Stimulated activated CD4-positive, alpha-beta T cell treated with anti-CD3 and anti-CD28 coated beads, Interleukin-4, amount 100 ng/mL, for 24 hours (primary cell): ENCODE data around the gene RALGAPA2.
A peak's percentile ranks its signal among the peaks of the same experiment; 100 is the strongest.

Experiments
- DNase-seq: peaks from one replicate; pipeline ENCODE4 v3.0.0-alpha.2; 2020

The RALGAPA2 gene

DNA sequence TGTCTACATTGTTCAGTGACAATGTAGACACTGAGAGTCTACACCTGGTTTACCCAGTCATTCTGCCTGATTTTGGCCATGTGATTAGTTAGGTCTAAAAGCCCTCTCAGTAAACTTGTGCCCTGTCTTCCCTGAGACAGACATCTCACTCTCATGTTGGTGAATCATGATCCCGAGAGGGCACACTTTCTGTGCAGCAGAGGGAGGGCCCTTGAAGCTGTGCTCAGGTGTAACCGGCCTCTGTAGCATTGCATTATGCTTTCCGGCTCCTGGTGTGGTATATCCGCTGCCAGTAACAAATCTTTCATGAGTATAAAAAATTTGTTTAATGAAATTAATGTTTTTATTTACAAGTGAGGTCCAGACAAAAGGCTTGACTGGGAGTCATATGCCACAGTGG, 85.0 kb downstream of the RALGAPA2 start:
- DNase-seq, result no peak

DNA sequence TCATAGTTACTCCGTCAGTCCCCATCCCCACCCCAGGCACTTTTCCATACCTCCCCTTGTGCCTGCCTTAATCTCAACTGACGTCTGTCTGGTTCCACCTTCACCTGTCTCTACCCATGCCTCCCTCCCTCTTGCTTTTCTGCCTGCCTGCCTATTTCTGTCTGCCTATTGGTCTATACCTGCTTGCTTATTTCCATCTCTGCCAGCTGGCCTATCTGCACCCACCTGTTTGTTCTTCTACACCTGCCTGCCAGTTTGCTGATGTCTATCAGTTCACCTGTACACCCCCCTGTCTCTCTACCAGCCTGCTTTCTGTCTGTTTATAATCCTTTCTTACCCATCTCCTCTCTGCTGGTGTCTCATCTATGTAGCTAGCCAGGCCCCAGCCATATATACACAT, 87.5 kb downstream of the RALGAPA2 start:
- DNase-seq, result no peak

DNA sequence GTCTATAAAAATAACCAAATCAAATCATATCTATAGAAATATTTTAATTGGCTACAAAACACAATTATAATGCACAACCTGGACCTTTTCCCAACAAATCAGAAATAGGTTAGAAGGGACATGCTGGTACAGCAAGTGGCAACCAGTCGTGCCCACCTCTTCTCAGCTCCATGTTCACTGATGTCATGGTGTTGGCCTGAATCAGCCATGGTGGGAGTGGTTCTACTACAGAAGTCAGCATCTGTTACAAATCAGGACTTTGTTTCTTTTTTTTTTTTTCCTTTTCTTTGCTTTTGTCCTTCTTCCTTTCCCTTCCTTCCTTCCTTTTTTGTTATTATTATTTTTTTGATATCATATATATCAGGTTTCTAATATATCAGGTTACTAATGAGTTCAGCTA, 91.2 kb downstream of the RALGAPA2 start:
- no peak for DNase-seq

DNA sequence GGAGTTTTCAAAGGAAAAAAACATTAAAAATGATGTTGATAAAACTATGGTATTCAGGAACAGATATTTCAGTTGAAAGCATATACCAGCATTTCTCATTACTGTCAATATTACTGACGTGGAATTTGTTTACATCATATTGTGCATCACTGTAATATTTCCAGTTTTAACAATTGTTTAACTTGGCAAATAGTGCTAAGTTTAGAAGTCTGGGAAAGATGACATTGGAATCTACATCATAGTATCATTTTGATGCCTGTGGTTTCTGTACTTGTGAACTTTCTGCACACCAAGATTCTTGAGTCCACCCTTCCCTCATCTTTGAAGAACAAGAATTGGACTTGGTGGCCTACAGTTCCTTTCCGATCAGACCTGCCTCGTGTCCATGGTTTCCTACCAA, 98.1 kb downstream of the RALGAPA2 start:
- no peak for DNase-seq

DNA sequence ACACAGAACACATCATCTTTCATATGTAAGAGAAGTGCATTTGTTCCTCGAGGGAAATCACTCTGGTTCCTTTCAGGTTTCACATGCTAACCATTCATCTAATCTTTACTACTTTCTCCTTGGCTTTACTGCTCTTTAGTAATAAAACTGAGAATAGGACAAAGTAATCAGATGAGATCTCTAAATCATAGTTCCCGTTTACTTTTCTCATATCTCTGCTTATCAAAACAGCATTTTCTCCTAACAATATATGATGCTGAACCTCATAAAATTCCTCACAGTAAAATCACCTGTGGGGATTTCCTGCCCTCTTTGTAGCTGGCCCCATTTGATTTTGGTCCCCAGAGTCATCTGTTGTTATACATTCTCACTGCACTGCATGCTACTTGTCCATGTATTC, 100.2 kb downstream of the RALGAPA2 start:
- no peak for DNase-seq

DNA sequence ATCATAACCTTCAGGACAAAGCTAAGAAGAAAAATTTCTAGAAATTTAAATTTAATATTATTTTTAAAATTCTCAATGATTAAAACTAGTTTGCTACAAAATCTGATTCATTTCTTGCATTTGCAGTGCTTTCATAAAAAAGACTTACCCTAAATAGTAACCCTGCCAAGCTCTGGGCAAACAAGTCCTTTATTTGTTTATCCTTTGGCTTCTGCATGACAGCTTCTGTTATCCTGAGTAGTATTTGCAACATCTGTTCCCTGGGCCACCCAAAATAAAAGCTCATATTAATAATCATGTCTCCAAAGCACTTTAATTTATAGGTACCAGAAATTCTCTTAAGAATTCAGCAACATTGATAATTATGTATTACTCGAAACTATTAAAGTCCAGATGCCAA, 101.3 kb downstream of the RALGAPA2 start:
- DNase-seq, result no peak

DNA sequence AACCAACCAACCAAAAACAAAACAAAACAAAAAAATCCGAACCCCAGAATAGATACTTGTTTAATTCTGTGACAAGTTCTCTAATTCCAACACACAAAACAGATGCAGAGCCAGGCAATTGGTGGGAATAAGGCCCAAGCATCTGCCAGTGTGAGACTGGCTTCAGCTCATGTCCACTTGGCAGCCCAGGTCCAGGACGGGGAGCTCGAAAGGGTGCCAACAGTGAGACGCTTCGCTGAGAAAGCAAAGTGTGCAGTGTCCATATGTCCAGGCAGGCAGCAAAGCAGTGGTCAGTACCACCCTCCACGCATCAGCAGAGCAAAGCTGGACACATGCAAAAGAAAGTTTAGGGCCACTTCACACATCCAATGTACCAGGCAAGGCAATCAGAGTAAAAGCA, 102.9 kb downstream of the RALGAPA2 start:
- DNase-seq, result no peak

DNA sequence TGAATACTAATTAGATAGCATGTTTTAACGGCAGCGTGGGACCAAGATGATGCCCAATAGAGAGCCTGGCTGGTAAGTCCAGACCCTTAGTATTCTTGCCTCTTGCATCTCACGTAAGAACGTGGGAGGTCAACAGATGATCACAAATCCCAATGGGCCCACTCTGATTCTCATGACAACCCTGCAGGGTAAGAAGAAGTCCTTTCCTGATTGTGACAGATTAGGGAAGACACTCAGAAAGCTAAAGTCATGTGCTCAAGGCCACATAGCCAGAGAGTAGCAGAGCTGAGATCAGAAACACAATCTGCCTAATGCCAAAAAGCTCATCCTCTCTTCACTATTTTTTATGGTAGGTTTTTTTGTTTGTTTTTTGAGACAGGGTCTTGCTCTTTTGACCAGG, 103.8 kb downstream of the RALGAPA2 start:
- DNase-seq, result no peak

DNA sequence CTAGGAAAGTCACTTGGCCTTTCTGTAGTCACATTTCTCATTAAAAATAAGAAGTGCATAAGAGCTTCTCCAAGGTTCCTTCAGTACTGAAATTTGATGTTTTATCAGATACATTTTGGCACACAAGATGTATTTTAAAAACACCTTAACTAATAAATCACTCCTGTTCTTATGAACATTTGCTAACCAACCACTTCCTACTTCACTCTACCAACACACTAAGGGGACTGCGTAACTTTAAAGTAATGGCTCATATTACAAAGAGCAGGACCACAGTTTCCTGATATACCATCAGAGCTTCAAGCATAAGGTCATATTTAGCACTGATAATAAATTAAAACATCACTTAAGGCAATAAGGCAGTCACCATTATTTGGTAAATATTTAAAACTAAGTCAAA, 104.4 kb downstream of the RALGAPA2 start:
- DNase-seq, result no peak

DNA sequence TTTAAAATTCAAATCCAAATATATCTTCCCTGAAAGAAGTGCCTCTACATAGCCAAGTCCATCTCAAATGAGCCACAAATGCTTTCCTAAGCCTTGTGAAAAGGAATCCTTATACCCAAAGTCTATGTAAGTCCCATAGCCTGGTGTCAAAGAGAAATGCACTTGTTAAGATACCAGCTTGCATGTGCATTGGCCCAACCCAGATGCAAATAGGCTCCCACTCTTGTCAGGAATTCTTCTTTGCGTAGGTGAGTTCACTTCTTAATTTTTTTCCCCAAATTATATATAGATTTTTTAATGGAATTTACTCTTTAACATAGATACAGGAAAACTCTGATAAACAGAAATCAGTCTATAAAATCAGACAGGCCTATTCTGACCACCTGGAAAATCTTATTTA, 105.6 kb downstream of the RALGAPA2 start:
- DNase-seq, result no peak

DNA sequence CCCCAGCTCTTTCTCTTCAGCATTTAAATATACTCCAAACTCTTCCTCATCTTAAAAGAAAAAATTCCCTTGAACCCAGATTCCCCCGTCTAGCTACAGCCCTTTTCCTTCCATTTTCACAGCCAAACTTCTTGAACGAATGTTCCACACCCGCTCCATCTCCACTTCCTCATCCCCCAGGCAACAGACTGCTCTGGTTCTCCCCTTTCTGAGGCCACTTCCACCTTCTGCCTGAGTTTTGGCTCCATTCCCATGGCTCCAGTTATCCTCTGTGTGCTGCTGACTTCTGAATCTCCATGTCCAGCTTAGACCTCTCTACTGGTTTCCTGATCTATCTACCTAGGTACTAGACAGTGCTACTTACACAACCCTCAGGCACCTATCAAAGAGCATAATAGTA, 106.4 kb downstream of the RALGAPA2 start:
- DNase-seq, result no peak

DNA sequence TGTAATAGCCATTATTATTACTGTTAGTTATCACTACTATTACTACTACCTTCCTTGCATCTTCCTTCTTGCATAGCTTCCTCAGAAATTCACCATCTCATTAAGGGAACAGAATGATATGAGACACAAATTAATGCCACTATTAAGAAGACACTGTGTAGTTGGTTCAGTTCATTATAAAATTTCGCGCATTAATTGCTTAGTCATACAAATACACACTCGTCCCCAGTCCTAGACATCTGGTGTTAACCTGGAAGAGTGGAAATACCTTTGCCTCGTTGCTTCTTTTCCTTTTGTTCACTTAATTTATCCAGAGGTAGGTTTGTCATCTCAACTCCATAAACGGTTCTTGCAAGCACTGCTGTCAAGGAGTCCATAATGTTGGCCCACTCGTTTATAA, 107.5 kb downstream of the RALGAPA2 start:
- DNase-seq, result no peak

DNA sequence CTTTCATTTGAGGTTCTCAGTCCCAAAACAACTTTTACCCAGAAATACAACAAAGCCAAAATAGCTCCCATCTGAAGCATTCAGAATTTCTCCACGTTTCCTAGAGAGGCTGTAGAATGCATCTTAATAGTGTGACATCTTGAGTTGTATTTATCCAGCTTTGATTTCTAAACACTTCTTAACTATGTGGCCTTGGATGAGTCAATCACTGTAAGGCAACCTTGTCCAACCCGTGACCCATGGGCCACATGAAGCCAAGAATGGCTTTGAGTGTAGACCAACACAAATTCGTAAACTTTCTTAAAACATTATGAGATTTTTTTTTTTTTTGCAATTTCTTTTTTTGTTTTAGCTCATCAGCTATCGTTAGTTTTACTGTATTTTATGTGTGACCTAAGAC, 108.1 kb downstream of the RALGAPA2 start:
- no peak for DNase-seq

DNA sequence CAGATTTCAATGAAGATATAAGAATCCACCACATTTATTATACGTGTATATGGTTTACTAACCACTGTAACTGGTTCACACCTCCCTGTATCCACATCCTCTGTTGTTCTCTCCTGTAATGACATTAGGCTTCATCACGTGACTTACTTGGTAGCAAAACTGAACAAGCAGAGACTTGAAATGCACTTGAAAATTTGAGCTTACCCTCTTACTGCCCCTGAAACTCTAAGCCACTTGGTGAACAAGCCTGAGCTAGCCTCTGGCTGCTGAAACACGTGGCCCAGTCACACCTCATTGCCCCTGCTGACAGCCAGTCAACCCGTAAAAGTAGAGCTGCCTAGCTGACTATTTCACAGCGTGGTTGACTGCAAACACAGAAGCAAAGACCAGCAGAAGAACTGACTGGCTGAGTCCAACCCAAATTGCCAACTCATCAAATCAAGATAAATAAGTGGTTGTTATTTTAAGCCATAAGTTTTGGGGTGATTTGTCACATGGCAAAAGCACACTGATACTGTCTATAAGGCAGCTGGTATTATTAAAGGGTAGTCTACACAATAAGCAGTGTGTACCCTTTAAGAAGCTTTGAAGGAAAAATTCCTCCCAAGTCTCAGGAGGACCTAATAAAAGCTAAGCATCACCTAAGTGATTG, 109.0 kb downstream of the RALGAPA2 start:
- DNase-seq, result no peak

DNA sequence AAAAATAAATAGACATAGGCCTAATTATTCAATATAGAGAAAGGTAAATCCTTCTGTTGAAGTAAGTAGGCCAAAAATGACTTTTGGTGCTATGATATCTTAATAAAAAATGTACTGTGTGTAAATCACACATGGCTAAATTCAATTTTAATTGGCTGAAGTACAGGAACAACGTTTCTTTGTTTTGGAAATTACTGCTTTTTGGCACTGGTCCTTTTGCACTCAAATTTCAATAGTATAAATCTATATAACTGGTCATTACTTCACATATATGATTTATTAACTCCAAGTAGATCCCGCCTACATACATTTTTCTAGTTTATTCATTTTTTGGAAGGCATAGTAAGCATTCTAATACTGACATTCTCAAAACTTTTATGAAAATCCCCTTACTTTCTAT, 114.5 kb downstream of the RALGAPA2 start:
- DNase-seq, result no peak

DNA sequence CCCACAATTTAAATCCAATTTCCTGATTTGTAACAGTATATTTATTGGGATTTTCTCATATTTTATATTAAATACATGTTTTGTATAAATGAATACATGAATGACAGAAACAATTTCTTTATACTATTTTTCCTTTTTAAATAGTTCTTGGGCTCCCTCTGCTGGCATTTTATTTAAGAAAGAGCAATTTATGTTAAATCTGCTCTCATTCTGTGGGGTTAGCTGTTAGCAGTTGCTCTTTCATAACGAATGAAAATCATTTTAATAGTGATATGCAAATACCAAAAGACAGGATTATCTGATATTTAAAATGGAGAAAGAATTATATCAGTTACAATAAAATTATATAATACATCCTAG, 118.3 kb downstream of the RALGAPA2 start:
- no peak for DNase-seq

DNA sequence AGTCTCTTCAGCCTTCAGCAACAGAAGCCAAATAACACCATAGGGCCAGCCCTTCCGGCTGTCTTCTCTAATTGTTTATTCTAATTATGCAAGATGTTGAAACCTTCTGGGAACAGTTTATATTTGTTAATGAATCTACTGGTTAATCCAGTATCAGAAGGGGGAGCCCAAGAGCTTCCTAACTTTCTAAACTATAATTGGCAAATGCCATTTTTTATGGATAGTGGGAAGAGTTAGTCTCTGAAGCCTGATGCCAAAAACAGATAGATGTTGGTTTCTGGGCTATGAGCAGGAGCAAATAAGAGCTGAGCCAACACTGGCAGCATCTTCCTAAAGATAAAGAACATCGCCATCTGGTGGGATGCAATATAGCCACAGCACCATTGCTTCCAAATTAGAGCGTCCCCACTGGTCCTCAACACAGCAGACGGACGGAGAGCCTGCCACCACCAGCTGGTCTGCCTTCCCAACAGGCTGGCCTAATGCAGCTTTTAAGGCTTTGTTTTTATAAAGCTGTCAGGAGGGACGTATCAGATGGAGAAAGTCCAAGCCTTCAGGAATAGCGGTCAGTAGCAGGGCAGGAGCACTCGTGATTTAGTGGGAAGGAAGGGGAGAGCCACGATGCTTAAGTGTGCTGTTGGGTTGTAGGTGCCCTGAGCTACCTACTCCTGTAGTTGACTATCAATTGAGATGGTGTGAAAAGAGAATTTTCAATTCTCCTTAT, 118.8 kb downstream of the RALGAPA2 start:
- DNase-seq, result peak; percentile 9

DNA sequence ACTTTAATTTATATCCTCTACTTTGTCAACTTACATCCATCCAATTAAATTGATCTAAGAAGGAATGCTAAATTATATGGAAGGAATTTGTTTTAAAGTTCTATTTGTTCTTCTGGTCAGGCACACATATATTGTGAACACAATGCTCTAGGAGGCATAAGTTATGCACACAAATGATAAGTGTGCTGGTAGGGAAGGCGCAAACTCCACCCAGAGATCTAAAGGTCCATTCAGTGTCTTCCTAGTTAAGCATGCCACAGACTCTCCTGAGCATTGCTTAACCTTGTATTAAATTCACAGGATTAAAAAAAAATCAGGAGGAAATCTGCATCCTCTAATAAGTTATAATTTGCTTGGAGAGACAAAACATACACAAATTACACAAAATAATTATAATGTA, 127.3 kb downstream of the RALGAPA2 start:
- no peak for DNase-seq

DNA sequence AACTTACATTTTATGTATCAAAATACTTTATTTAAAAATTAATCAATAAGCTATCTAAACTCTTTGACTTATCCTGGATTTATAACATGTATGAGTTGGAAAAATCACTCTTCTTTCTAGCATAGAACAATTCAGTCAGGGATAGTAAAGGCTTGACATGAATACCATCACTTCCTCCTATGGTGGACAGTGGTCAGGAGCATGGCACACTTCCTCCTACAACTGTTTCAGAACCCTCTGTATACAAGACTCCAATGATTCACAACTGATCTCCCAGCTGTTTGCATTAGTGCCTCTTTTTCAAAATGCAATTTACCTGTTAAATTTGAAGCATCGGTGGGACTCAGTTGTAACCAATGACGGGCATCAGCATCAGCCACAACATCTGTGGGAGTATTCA, 129.7 kb downstream of the RALGAPA2 start:
- DNase-seq, result no peak

DNA sequence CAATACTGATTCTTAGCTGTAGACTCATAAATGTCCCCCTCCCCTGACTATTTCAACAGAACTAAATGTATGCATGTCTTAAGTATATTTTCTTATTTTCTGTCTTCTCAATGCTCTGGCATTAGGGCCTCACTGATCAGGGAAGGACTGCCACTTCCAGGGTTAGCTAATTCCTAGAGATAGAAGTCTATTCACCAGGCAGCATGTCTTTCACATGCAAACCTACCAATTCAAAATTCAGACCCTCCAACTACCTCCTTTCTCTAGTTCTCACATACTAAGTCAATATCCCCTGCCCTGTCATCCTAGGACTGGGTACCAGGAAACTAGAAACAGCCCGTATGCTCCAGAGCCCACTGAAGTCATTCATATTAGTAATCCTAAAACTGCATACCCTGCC, 132.3 kb downstream of the RALGAPA2 start:
- no peak for DNase-seq

DNA sequence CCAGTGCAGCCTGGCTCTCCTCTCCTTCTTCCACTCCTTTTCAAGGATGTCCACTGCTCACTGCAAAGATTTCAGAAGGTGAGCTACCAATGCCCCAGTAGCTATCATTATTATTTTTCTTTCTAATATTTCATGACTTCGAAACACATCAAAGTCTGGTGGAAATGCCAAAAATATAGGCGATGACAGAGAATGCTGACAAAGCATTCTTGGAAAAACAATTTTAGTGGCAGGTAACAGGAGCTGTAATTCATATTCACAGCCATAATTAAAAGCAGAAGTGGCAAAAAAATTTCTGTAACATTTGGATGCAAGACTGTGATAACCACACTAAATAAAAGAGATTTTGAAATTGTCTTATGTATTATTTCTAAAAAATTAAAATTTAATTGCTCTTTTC, 133.6 kb downstream of the RALGAPA2 start:
- no peak for DNase-seq

DNA sequence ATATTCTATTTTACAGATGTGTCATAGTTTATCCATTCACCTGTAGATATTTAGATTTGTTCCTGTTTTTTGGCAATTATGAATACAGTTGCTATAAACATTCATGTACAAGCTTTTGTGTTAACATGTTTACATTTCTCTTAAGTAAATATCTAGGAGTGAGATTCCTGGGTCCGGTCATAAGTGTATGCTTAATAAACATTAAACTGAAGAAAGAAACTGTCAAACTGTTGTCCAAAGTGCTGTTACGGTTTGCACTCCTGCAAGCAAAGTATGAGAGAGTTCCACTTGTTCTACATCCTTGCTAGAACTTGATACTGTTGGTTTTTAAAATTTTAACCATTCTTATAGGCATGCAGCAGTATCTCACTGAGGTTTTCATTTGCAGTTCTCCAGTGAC, 138.6 kb downstream of the RALGAPA2 start:
- no peak for DNase-seq

DNA sequence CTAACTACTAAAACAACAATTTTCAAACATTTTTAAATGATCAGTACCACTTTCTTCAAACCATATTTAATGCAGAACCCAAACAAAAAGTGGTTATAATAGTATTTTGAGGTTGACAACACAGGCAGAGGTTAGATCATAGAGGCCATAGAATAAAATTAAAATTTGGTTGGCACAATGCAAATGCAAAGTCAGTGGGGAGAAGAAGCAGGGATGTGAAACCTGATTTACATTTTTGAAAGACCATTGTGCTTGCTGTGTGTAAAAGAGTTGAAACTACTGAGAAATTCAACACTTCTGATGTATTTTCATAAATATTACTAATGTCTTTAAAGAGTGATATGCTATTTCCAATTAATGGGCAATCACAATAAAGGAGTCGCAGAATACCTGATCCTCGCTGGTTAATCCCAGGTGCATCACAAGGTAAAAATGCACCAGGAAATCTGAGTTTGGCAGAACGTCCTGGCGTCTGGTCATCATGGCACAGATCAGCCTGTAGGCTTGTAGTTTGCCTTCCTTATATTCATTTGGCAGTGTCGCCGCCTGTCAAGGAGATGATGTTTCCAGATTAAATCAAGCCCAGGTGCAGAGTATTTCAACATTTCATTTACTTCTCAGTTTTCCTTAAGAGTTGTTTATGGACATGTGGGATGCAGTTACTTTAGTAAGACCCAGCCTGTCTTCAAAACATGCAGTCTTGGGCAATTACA, 141.2 kb downstream of the RALGAPA2 start:
- no peak for DNase-seq

DNA sequence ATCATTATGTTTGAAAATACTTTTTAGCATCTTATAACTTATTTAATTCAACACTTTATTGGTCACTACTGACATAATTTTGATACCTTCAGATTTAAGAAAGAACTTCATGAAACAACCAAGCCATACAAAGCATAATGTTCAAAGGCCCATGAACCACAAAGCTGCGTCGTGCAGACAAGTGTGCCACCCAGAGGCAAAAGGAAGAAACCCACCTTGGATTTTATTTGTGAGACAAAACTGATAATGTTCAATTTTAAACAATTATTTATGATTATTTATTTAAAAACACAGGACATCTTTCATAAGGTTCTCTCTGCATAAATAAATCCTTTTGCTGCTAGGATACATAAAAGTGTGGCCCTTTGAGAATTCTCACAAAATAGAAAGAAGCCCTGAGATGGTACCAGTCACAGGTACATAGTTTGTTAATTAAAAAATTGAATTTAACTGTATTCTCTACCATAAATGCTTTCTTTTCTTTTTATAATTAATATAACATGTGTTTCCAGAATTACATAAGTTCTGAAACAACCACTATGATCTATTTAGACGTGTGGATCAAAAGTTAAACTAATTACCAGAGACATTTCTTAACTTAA, 143.7 kb downstream of the RALGAPA2 start:
- DNase-seq, result peak; percentile 45
